Measurements from ENCODE around the gene DNAJC6. TPM values are rescaled to one million over a fixed set of nuclear protein-coding genes. Genes with fewer than 3 reads are reported as not detected.

DNAJC6 gene
- polyA plus RNA-seq, 1 donor (not counting 4 experiments of a cell fraction or from before 2014, with no cell fraction given) = 7.7 TPM

GRCh38 chr1:65432918-65433317 lies 123.6 kb downstream of the DNAJC6 start:
- FAIRE-seq = no peak
- peaks cover 6 to 11% of the 10 kb centered on the region in 2 experiments for H3K36me3 ChIP-seq (ENCODE audit: control insufficient read depth in 2 of 2, extremely low read depth in 1 of 2, insufficient read depth in 2 of 2, low read length in 2 of 2)
- no peak for DNase-seq (ENCODE audit: low read depth, low spot score)
- no peak overlapping the region for H3K4me2 ChIP-seq (ENCODE audit: control insufficient read depth, extremely low read depth, insufficient read depth, low read depth, low read length)
- dilution Hi-C loops (cut with MboI; ENCODE audit: extremely low pct_ligation_motif_present, low sequenced_read_pairs) = no loop called here
- H3K9me3 ChIP-seq (ENCODE audit: control insufficient read depth, low read depth, low read length) = no peaks in the 10 kb centered on the region
- no peak overlapping the region for H3K4me3 ChIP-seq (ENCODE audit: control insufficient read depth in 2 of 3, extremely low read depth in 1 of 3, insufficient read depth in 2 of 3, low read depth in 1 of 3, low read length in 3 of 3)
- TF ChIP-seq, protein P1, sequence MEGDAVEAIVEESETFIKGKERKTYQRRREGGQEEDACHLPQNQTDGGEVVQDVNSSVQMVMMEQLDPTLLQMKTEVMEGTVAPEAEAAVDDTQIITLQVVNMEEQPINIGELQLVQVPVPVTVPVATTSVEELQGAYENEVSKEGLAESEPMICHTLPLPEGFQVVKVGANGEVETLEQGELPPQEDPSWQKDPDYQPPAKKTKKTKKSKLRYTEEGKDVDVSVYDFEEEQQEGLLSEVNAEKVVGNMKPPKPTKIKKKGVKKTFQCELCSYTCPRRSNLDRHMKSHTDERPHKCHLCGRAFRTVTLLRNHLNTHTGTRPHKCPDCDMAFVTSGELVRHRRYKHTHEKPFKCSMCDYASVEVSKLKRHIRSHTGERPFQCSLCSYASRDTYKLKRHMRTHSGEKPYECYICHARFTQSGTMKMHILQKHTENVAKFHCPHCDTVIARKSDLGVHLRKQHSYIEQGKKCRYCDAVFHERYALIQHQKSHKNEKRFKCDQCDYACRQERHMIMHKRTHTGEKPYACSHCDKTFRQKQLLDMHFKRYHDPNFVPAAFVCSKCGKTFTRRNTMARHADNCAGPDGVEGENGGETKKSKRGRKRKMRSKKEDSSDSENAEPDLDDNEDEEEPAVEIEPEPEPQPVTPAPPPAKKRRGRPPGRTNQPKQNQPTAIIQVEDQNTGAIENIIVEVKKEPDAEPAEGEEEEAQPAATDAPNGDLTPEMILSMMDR (optimal IDR thresholded peaks at IDR 0.05 in 1 of 3, IDR thresholded peaks at IDR 0.05 in 1 of 3, conservative IDR thresholded peaks at IDR 0.05 in 1 of 3; ENCODE audit: extremely low read depth in 1 of 3, insufficient read depth in 2 of 3, low read length in 3 of 3) = no peak
- no peak for TF ChIP-seq EZH2 (IDR thresholded peaks at IDR 0.05; ENCODE audit: low read length)
- peaks cover 13% of the 10 kb centered on the region for H3K79me2 ChIP-seq (ENCODE audit: control insufficient read depth, insufficient read depth, low read length)
- no peak overlapping the region for H2AFZ ChIP-seq (ENCODE audit: control insufficient read depth, low read length)
- H3K9ac ChIP-seq (ENCODE audit: control insufficient read depth, extremely low read depth, insufficient read depth, low read length) = no peak overlapping the region
- no peaks in the 10 kb centered on the region for H3K9me1 ChIP-seq (ENCODE audit: control insufficient read depth, extremely low read depth, insufficient read depth, low read length)
- no peak overlapping the region for H3K27ac ChIP-seq (ENCODE audit: control insufficient read depth, insufficient read depth, low read length)
- H4K20me1 ChIP-seq (ENCODE audit: control insufficient read depth, extremely low read depth, insufficient read depth, low read length) = no peaks in the 10 kb centered on the region
- no peaks in the 10 kb centered on the region for H3K27me3 ChIP-seq (ENCODE audit: control insufficient read depth, extremely low read depth, insufficient read depth, low read length)
- H3K4me1 ChIP-seq (ENCODE audit: control insufficient read depth, extremely low read depth, insufficient read depth, low read length) = peaks cover 38% of the 10 kb centered on the region

GRCh38 chr1:65434255-65434654 lies 124.9 kb downstream of the DNAJC6 start:
- H4K20me1 ChIP-seq (ENCODE audit: control insufficient read depth, extremely low read depth, insufficient read depth, low read length) = no peaks in the 10 kb centered on the region
- H3K9me1 ChIP-seq (ENCODE audit: control insufficient read depth, extremely low read depth, insufficient read depth, low read length) = no peaks in the 10 kb centered on the region
- peak overlapping the region; percentile 53 for H3K27ac ChIP-seq (ENCODE audit: control insufficient read depth, insufficient read depth, low read length)
- no peak overlapping the region for H3K4me3 ChIP-seq (ENCODE audit: control insufficient read depth in 2 of 3, extremely low read depth in 1 of 3, insufficient read depth in 2 of 3, low read depth in 1 of 3, low read length in 3 of 3)
- dilution Hi-C loops (cut with MboI; ENCODE audit: extremely low pct_ligation_motif_present, low sequenced_read_pairs) = no loop called here
- H3K9me3 ChIP-seq (ENCODE audit: control insufficient read depth, low read depth, low read length) = no peaks in the 10 kb centered on the region
- H3K27me3 ChIP-seq (ENCODE audit: control insufficient read depth, extremely low read depth, insufficient read depth, low read length) = no peaks in the 10 kb centered on the region
- peaks cover 11% of the 10 kb centered on the region for H3K79me2 ChIP-seq (ENCODE audit: control insufficient read depth, insufficient read depth, low read length)
- FAIRE-seq (peak; percentile 13), DNase-seq (ENCODE audit: low read depth, low spot score) (no peak)
- H3K4me2 ChIP-seq (ENCODE audit: control insufficient read depth, extremely low read depth, insufficient read depth, low read depth, low read length) = no peak overlapping the region
- H3K36me3 ChIP-seq (ENCODE audit: control insufficient read depth in 2 of 2, extremely low read depth in 1 of 2, insufficient read depth in 2 of 2, low read length in 2 of 2) = peaks cover 2 to 11% of the 10 kb centered on the region in 2 experiments
- peaks cover 36% of the 10 kb centered on the region for H3K4me1 ChIP-seq (ENCODE audit: control insufficient read depth, extremely low read depth, insufficient read depth, low read length)
- H2AFZ ChIP-seq (ENCODE audit: control insufficient read depth, low read length) = no peak overlapping the region
- no peak for TF ChIP-seq EZH2 (IDR thresholded peaks at IDR 0.05; ENCODE audit: low read length)
- TF ChIP-seq, protein P1 (optimal IDR thresholded peaks at IDR 0.05 in 1 of 3, IDR thresholded peaks at IDR 0.05 in 1 of 3, conservative IDR thresholded peaks at IDR 0.05 in 1 of 3; ENCODE audit: extremely low read depth in 1 of 3, insufficient read depth in 2 of 3, low read length in 3 of 3) = peak in 1 of 3 experiments; percentile 2
- H3K9ac ChIP-seq (ENCODE audit: control insufficient read depth, extremely low read depth, insufficient read depth, low read length) = no peak overlapping the region

All from keratinocyte (primary cell).